ENCODE results near the gene RWDD3.

RWDD3 gene

DNA sequence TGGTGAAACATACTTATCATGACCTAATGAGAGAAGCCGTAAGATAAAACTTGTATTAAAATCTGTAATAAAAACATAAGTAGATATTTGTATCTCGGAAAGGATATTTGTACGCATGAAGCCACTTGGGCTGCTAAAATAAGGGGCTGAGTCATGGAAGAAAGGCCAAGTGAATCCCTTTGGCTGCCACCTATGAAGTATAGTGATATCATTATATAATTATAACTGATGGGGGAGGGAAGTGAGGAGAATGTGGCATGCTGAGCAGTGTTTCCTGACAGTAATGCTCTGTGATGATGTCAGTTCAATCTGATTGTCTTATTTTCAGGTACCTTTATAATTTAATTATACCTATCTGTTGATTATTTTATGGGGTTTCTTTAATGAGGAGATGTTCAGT, 13.6 kb downstream of the RWDD3 start:
- H3K9ac ChIP-seq (ENCODE audit: low read depth in 1 of 2, low read length in 2 of 2), result no peak overlapping the region
- peaks cover 4 to 9% of the 10 kb centered on the region in 2 donors for H3K36me3 ChIP-seq (ENCODE audit: control insufficient read depth in 2 of 2, insufficient read depth in 2 of 2, low read length in 2 of 2)

DNA sequence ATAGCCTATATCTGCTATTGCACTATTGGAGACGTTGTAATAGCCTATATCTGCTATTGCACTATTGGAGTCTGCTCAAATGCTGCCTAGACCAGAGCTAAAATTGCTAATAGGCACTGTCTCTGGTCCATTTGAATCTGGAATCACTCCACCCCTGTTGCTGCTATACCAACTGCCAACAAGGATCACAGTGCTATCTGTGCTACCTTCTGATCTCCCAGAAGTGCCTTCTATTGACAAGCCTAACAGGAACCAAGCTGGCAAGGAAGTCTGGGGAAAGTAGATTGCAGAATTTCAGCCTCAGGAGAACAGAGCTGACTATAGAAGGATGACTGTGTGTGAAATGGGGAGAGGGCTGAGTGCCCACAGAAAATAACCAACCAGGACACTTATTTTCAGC, 15.9 kb downstream of the RWDD3 start:
- Histone ChIP-seq H3K4me3 (ENCODE audit: low read length in 2 of 2) (no peak overlapping the region), H3K4me1 (ENCODE audit: control insufficient read depth in 2 of 2, insufficient read depth in 2 of 2, low read length in 2 of 2) (no peaks in the 10 kb centered on the region), H3K27ac (ENCODE audit: low read depth in 2 of 2, low read length in 2 of 2) (no peak overlapping the region), H3K9me3 (ENCODE audit: control insufficient read depth in 2 of 2, low read length in 2 of 2) (no peaks in the 10 kb centered on the region), H3K27me3 (ENCODE audit: control insufficient read depth in 2 of 2, insufficient read depth in 2 of 2, low read length in 2 of 2) (no peaks in the 10 kb centered on the region), H3K9ac (ENCODE audit: low read depth in 1 of 2, low read length in 2 of 2) (no peak overlapping the region), H3K36me3 (ENCODE audit: control insufficient read depth in 2 of 2, insufficient read depth in 2 of 2, low read length in 2 of 2) (peaks cover 0 to 5% of the 10 kb centered on the region in 2 donors)

More for the DNA sequence above, 13.6 kb downstream of the RWDD3 start:
- Histone ChIP-seq H3K27me3 (ENCODE audit: control insufficient read depth in 2 of 2, insufficient read depth in 2 of 2, low read length in 2 of 2) (no peaks in the 10 kb centered on the region), H3K27ac (ENCODE audit: low read depth in 2 of 2, low read length in 2 of 2) (no peak overlapping the region), H3K9me3 (ENCODE audit: control insufficient read depth in 2 of 2, low read length in 2 of 2) (no peaks in the 10 kb centered on the region), H3K4me1 (ENCODE audit: control insufficient read depth in 2 of 2, insufficient read depth in 2 of 2, low read length in 2 of 2) (no peaks in the 10 kb centered on the region), H3K4me3 (ENCODE audit: low read length in 2 of 2) (no peak overlapping the region)

DNA sequence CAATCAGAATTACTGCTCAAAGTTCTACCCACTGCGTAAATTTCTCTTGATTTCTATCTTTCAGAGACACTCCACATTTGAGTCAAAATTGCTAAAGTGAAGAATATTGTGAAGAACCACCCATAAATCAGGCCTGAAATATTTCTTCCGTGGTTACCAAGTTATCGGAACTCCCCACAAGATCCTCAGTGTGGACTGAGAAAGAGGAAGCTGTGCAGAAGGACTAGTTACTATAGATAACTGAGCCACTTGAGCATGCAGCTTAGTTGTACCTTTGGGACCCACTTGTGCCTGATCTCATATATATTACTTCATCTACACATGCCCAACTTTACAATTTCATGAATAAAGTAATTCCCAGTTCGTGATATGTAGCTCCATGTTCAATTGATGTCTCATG, 18.4 kb downstream of the RWDD3 start:
- Histone ChIP-seq H3K36me3 (ENCODE audit: control insufficient read depth in 2 of 2, insufficient read depth in 2 of 2, low read length in 2 of 2) (peaks cover 0 to 5% of the 10 kb centered on the region in 2 donors), H3K9ac (ENCODE audit: low read depth in 1 of 2, low read length in 2 of 2) (no peak overlapping the region), H3K9me3 (ENCODE audit: control insufficient read depth in 2 of 2, low read length in 2 of 2) (no peaks in the 10 kb centered on the region)

DNA sequence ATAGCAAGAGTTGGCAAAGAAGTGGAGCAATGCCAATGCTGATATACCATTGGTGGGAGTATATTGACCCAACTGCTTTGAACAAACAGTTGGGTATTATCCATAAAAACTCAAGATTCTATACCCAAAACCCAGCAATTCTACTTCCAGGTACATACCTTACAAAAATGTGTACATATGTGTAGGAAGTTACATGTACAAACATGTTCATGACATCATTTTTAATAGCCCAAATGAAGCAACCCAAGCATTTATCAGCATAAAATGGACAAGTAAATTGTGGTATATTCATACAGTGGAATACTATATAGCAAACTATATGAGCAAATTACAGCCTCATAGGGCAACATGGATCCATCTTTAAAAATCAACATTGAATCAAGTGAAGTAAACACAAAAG, 20.9 kb downstream of the RWDD3 start:
- Histone ChIP-seq H3K9me3 (ENCODE audit: control insufficient read depth in 2 of 2, low read length in 2 of 2) (no peaks in the 10 kb centered on the region), H3K27ac (ENCODE audit: low read depth in 2 of 2, low read length in 2 of 2) (no peak overlapping the region), H3K9ac (ENCODE audit: low read depth in 1 of 2, low read length in 2 of 2) (no peak overlapping the region), H3K27me3 (ENCODE audit: control insufficient read depth in 2 of 2, insufficient read depth in 2 of 2, low read length in 2 of 2) (no peaks in the 10 kb centered on the region), H3K4me3 (ENCODE audit: low read length in 2 of 2) (no peak overlapping the region), H3K4me1 (ENCODE audit: control insufficient read depth in 2 of 2, insufficient read depth in 2 of 2, low read length in 2 of 2) (no peaks in the 10 kb centered on the region), H3K36me3 (ENCODE audit: control insufficient read depth in 2 of 2, insufficient read depth in 2 of 2, low read length in 2 of 2) (no peaks in the 10 kb centered on the region)

More for the DNA sequence above, 18.4 kb downstream of the RWDD3 start:
- no peak overlapping the region for H3K27ac ChIP-seq (ENCODE audit: low read depth in 2 of 2, low read length in 2 of 2)
- H3K27me3 ChIP-seq (ENCODE audit: control insufficient read depth in 2 of 2, insufficient read depth in 2 of 2, low read length in 2 of 2), result no peaks in the 10 kb centered on the region
- H3K4me1 ChIP-seq (ENCODE audit: control insufficient read depth in 2 of 2, insufficient read depth in 2 of 2, low read length in 2 of 2), result no peaks in the 10 kb centered on the region
- H3K4me3 ChIP-seq (ENCODE audit: low read length in 2 of 2), result no peak overlapping the region

DNA sequence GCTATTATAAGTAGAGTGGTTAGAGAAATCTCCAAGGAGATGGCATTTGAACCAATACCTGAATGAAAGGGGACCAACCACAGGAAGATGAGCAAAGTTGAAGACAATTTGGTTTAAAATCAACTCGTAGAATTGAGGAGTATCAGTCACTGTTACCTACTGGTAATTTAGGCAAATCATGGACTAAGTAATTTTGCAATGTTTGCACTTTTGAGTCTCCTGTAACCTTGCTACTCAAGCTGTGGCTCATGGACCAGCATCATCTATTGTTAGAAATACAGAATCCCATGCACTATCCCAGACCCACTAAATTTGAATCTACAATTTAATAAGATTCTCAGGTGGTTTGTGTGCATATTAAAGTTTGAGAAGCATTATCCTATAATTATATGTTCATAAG, 21.8 kb downstream of the RWDD3 start:
- Histone ChIP-seq H3K9me3 (ENCODE audit: control insufficient read depth in 2 of 2, low read length in 2 of 2) (no peaks in the 10 kb centered on the region), H3K4me1 (ENCODE audit: control insufficient read depth in 2 of 2, insufficient read depth in 2 of 2, low read length in 2 of 2) (no peaks in the 10 kb centered on the region), H3K36me3 (ENCODE audit: control insufficient read depth in 2 of 2, insufficient read depth in 2 of 2, low read length in 2 of 2) (no peaks in the 10 kb centered on the region), H3K9ac (ENCODE audit: low read depth in 1 of 2, low read length in 2 of 2) (no peak overlapping the region), H3K4me3 (ENCODE audit: low read length in 2 of 2) (no peak overlapping the region), H3K27me3 (ENCODE audit: control insufficient read depth in 2 of 2, insufficient read depth in 2 of 2, low read length in 2 of 2) (no peaks in the 10 kb centered on the region), H3K27ac (ENCODE audit: low read depth in 2 of 2, low read length in 2 of 2) (no peak overlapping the region)

DNA sequence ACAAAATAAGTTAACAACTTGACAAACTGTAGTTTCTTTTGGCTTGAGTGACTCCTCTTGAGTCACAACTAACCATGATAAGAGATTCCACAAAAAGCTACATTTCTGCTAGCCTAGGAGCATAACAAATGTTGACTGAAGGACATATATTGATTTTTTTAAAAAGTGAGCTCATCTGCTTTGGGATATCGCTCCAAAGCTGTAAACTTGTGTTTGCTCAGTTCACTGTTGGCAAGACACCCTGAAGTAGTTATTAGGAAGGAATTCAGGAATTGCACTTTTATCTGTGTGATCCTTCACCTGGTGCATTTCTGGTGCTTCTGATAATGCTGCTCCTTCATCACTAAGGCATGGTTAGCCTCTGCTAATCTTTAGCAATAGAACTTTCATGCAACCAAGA, 23.7 kb downstream of the RWDD3 start:
- H3K9me3 ChIP-seq (ENCODE audit: control insufficient read depth in 2 of 2, low read length in 2 of 2), result no peaks in the 10 kb centered on the region
- H3K9ac ChIP-seq (ENCODE audit: low read depth in 1 of 2, low read length in 2 of 2), result no peak overlapping the region
- no peak overlapping the region for H3K4me3 ChIP-seq (ENCODE audit: low read length in 2 of 2)
- no peaks in the 10 kb centered on the region for H3K4me1 ChIP-seq (ENCODE audit: control insufficient read depth in 2 of 2, insufficient read depth in 2 of 2, low read length in 2 of 2)
- H3K27me3 ChIP-seq (ENCODE audit: control insufficient read depth in 2 of 2, insufficient read depth in 2 of 2, low read length in 2 of 2), result no peaks in the 10 kb centered on the region
- H3K36me3 ChIP-seq (ENCODE audit: control insufficient read depth in 2 of 2, insufficient read depth in 2 of 2, low read length in 2 of 2), result no peaks in the 10 kb centered on the region
- H3K27ac ChIP-seq (ENCODE audit: low read depth in 2 of 2, low read length in 2 of 2), result no peak overlapping the region

DNA sequence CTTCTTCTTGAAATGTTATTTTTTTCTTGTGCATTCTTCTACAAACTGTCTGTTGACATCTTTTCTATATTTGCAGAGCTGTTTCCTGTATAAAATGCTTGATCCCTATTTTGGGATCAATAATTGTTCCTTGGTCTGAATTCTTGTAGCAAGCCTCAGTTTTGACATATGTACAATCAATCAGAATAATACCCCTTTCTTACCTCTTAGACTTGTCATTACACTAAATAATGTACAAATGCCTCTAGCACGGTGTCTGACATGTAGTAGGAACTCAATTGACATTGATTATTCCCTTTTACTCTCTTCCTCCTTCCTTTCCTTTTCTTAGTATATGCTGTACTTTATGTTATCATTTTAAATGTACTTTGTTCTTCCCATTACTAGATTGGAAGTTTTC, 25.2 kb downstream of the RWDD3 start:
- no peak overlapping the region for H3K4me3 ChIP-seq (ENCODE audit: low read length in 2 of 2)
- H3K9me3 ChIP-seq (ENCODE audit: control insufficient read depth in 2 of 2, low read length in 2 of 2), result no peaks in the 10 kb centered on the region
- no peaks in the 10 kb centered on the region for H3K36me3 ChIP-seq (ENCODE audit: control insufficient read depth in 2 of 2, insufficient read depth in 2 of 2, low read length in 2 of 2)
- H3K27ac ChIP-seq (ENCODE audit: low read depth in 2 of 2, low read length in 2 of 2), result no peak overlapping the region
- no peaks in the 10 kb centered on the region for H3K27me3 ChIP-seq (ENCODE audit: control insufficient read depth in 2 of 2, insufficient read depth in 2 of 2, low read length in 2 of 2)
- no peak overlapping the region for H3K9ac ChIP-seq (ENCODE audit: low read depth in 1 of 2, low read length in 2 of 2)
- no peaks in the 10 kb centered on the region for H3K4me1 ChIP-seq (ENCODE audit: control insufficient read depth in 2 of 2, insufficient read depth in 2 of 2, low read length in 2 of 2)

DNA sequence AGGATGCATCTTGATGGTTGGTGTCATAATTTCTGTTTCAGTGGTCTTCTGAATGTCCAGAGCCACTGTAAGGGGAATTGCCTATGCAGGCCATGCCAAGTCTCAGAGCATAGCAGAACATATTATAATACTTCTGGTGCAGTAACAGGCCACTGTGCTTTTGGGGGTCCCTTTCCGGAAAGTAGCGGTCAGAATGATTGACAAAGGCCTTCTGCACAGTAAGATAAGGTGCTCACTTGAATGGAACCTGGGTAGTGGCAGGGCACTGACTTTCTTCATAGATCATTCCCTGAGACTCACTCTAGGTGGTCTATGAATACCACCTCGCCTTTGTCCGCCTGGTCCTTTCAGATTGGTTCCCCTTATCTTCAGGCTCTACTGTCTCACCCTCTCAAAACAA, 28.9 kb downstream of the RWDD3 start:
- H3K4me1 ChIP-seq (ENCODE audit: control insufficient read depth in 2 of 2, insufficient read depth in 2 of 2, low read length in 2 of 2), result no peaks in the 10 kb centered on the region
- no peaks in the 10 kb centered on the region for H3K36me3 ChIP-seq (ENCODE audit: control insufficient read depth in 2 of 2, insufficient read depth in 2 of 2, low read length in 2 of 2)

DNA sequence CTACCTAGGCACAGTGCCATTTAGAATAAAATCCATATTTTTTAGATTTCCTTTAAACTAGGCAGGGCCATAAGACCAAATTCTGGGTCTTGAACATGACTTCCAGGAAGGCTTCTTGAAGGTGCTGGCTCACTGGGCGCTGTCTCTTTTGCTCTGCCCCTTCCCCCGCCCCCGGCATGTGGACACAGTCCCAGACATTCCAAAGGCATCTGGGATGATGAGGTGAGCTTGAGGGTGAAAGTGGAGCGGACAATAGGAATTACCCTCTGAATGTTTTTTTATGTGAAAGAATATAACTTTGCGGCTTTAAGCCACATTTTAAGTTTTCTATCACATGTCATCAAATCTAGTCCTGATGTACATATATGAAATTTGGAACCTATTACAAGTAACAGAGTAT, 29.4 kb downstream of the RWDD3 start:
- no peak overlapping the region for H3K27ac ChIP-seq (ENCODE audit: low read depth in 2 of 2, low read length in 2 of 2)
- H3K4me1 ChIP-seq (ENCODE audit: control insufficient read depth in 2 of 2, insufficient read depth in 2 of 2, low read length in 2 of 2), result no peaks in the 10 kb centered on the region
- H3K9ac ChIP-seq (ENCODE audit: low read depth in 1 of 2, low read length in 2 of 2), result no peak overlapping the region
- no peaks in the 10 kb centered on the region for H3K36me3 ChIP-seq (ENCODE audit: control insufficient read depth in 2 of 2, insufficient read depth in 2 of 2, low read length in 2 of 2)
- H3K27me3 ChIP-seq (ENCODE audit: control insufficient read depth in 2 of 2, insufficient read depth in 2 of 2, low read length in 2 of 2), result no peaks in the 10 kb centered on the region
- no peak overlapping the region for H3K4me3 ChIP-seq (ENCODE audit: low read length in 2 of 2)
- H3K9me3 ChIP-seq (ENCODE audit: control insufficient read depth in 2 of 2, low read length in 2 of 2), result no peaks in the 10 kb centered on the region

More for the DNA sequence above, 28.9 kb downstream of the RWDD3 start:
- no peak overlapping the region for H3K27ac ChIP-seq (ENCODE audit: low read depth in 2 of 2, low read length in 2 of 2)
- H3K27me3 ChIP-seq (ENCODE audit: control insufficient read depth in 2 of 2, insufficient read depth in 2 of 2, low read length in 2 of 2), result no peaks in the 10 kb centered on the region
- H3K9ac ChIP-seq (ENCODE audit: low read depth in 1 of 2, low read length in 2 of 2), result no peak overlapping the region
- no peak overlapping the region for H3K4me3 ChIP-seq (ENCODE audit: low read length in 2 of 2)
- no peaks in the 10 kb centered on the region for H3K9me3 ChIP-seq (ENCODE audit: control insufficient read depth in 2 of 2, low read length in 2 of 2)

DNA sequence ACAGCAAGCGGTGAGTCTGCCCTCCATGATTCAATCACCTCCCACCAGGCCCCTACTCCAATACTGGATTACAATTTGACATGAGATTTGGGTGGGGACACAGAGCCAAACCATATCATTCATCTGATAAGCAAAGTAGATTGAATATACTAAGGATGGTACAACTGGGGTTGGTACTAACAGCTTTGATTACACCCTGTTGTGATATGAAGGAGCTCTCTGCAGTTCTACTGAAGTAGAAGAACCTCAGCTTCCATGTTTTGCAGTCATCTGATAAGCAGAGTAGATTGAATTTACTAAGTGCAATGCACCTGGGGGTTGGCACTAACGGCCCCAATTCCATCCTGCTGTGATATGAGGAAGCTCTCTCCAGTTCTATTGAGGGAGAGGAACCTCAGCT, 31.1 kb downstream of the RWDD3 start:
- Histone ChIP-seq H3K9ac (ENCODE audit: low read depth in 1 of 2, low read length in 2 of 2) (no peak overlapping the region), H3K27me3 (ENCODE audit: control insufficient read depth in 2 of 2, insufficient read depth in 2 of 2, low read length in 2 of 2) (no peaks in the 10 kb centered on the region), H3K4me3 (ENCODE audit: low read length in 2 of 2) (no peak overlapping the region), H3K9me3 (ENCODE audit: control insufficient read depth in 2 of 2, low read length in 2 of 2) (no peaks in the 10 kb centered on the region), H3K36me3 (ENCODE audit: control insufficient read depth in 2 of 2, insufficient read depth in 2 of 2, low read length in 2 of 2) (no peaks in the 10 kb centered on the region), H3K27ac (ENCODE audit: low read depth in 2 of 2, low read length in 2 of 2) (no peak overlapping the region), H3K4me1 (ENCODE audit: control insufficient read depth in 2 of 2, insufficient read depth in 2 of 2, low read length in 2 of 2) (no peaks in the 10 kb centered on the region)

DNA sequence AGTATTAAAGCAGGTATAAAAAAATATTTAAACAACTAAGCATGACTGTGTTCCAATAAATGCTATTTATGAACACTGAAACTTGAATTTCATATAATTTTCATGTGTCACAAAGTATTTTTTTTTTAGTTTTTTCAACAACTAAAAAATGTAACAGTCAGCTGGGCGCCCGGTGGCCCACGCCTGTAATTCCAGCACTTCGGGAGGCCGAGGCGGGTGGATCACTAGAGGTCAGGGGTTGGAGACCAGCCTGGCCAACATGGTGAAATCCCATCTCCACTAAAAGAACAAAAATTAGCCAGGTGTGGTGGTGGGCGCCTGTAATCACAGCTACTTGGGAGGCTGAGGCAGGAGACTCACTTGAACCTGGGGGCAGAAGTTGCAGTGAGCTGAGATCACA, 42.4 kb downstream of the RWDD3 start:
- Histone ChIP-seq H3K27ac (ENCODE audit: low read depth in 2 of 2, low read length in 2 of 2) (no peak overlapping the region), H3K27me3 (ENCODE audit: control insufficient read depth in 2 of 2, insufficient read depth in 2 of 2, low read length in 2 of 2) (no peaks in the 10 kb centered on the region), H3K36me3 (ENCODE audit: control insufficient read depth in 2 of 2, insufficient read depth in 2 of 2, low read length in 2 of 2) (no peaks in the 10 kb centered on the region), H3K9ac (ENCODE audit: low read depth in 1 of 2, low read length in 2 of 2) (no peak overlapping the region), H3K4me3 (ENCODE audit: low read length in 2 of 2) (no peak overlapping the region), H3K9me3 (ENCODE audit: control insufficient read depth in 2 of 2, low read length in 2 of 2) (no peaks in the 10 kb centered on the region), H3K4me1 (ENCODE audit: control insufficient read depth in 2 of 2, insufficient read depth in 2 of 2, low read length in 2 of 2) (no peaks in the 10 kb centered on the region)

Data from mucosa of rectum (tissue), 2 donors.